Stimulated activated CD4-positive, alpha-beta T cell treated with anti-CD3 and anti-CD28 coated beads, Interleukin-2, amount 100 ng/mL, for 4 hours (primary cell): ENCODE measurements around the gene TMEM72.

Experiments
- DNase-seq: peaks from one replicate; pipeline ENCODE4 v3.0.0-alpha.2; 2020; ENCODE audit warnings: low read depth

TMEM72 gene

GRCh38 chr10:44890696-44891563, 20.2 kb upstream of the TMEM72 start:
- DNase-seq: no peak

GRCh38 chr10:44891721-44892120, 19.4 kb upstream of the TMEM72 start:
- DNase-seq: no peak

- DNase-seq: no peak
Measured at GRCh38 chr10:44893604-44894468, 17.3 kb upstream of the TMEM72 start.

GRCh38 chr10:44894691-44895090, 16.4 kb upstream of the TMEM72 start:
- no peak for DNase-seq

GRCh38 chr10:44895280-44895679, 15.9 kb upstream of the TMEM72 start:
- no peak for DNase-seq

- no peak for DNase-seq
Measured at GRCh38 chr10:44897049-44897448, 14.1 kb upstream of the TMEM72 start.

GRCh38 chr10:44898665-44899064, 12.5 kb upstream of the TMEM72 start:
- no peak for DNase-seq

GRCh38 chr10:44899450-44900080, 11.6 kb upstream of the TMEM72 start:
- DNase-seq: no peak

GRCh38 chr10:44902941-44903545, 8.1 kb upstream of the TMEM72 start:
- no peak for DNase-seq

- DNase-seq: no peak
Measured at GRCh38 chr10:44906486-44906885, 4.7 kb upstream of the TMEM72 start.

- no peak for DNase-seq
Measured at GRCh38 chr10:44907556-44907955, 3.6 kb upstream of the TMEM72 start.

GRCh38 chr10:44908066-44908749, 2.9 kb upstream of the TMEM72 start:
- no peak for DNase-seq

GRCh38 chr10:44908936-44909630, 2.1 kb upstream of the TMEM72 start:
- no peak for DNase-seq

- DNase-seq: no peak
Measured at GRCh38 chr10:44909910-44910309, 1.2 kb upstream of the TMEM72 start.

- DNase-seq: no peak
Measured at GRCh38 chr10:44910602-44911001, 535 bp upstream of the TMEM72 start.

GRCh38 chr10:44911951-44912350, 814 bp downstream of the TMEM72 start:
- DNase-seq: no peak

- DNase-seq: no peak
Measured at GRCh38 chr10:44913350-44914081, 2.4 kb downstream of the TMEM72 start.

GRCh38 chr10:44914891-44915290, 3.8 kb downstream of the TMEM72 start:
- no peak for DNase-seq

GRCh38 chr10:44916429-44916828, 5.3 kb downstream of the TMEM72 start:
- DNase-seq: no peak

- no peak for DNase-seq
Measured at GRCh38 chr10:44917848-44918247, 6.7 kb downstream of the TMEM72 start.
